ENCODE data around the gene ZNF785.
A peak's percentile ranks its signal among the peaks of the same experiment; 100 is the strongest.
"Not testable (repeated sequence)": the region's sequence is repeated elsewhere in the genome, so short reads cannot be mapped to it uniquely, and the experiment has no call there.

The ZNF785 gene

GRCh38 chr16:30539000-30539964, 46.2 kb downstream of the ZNF785 start:
- DNase-seq (ENCODE audit: extremely low read depth, low read depth): no peak
- no peak for TF ChIP-seq CTCF (IDR thresholded peaks at IDR 0.05; ENCODE audit: low read depth, low read length, missing control alignments)
- H3K4me3 ChIP-seq (replicated peaks; ENCODE audit: low read depth, low read length): no peak overlapping the region

- not testable (repeated sequence) for H3K4me3 ChIP-seq (replicated peaks; ENCODE audit: low read depth, low read length); DNase-seq (ENCODE audit: extremely low read depth, low read depth)
Measured at GRCh38 chr16:30536391-30537024, 49.0 kb downstream of the ZNF785 start.

GRCh38 chr16:30535777-30536190, 49.7 kb downstream of the ZNF785 start:
- TF ChIP-seq CTCF (IDR thresholded peaks at IDR 0.05; ENCODE audit: low read depth, low read length, missing control alignments): peak; percentile 60
- DNase-seq (ENCODE audit: extremely low read depth, low read depth): no peak
- peak overlapping the region; percentile 56 for H3K4me3 ChIP-seq (replicated peaks; ENCODE audit: low read depth, low read length)

- DNase-seq (ENCODE audit: extremely low read depth, low read depth): no peak
- TF ChIP-seq CTCF (IDR thresholded peaks at IDR 0.05; ENCODE audit: low read depth, low read length, missing control alignments): no peak
- H3K4me3 ChIP-seq (replicated peaks; ENCODE audit: low read depth, low read length): peak overlapping the region; percentile 56
Measured at GRCh38 chr16:30535106-30535776, 50.3 kb downstream of the ZNF785 start.

GRCh38 chr16:30534368-30535105, 51.0 kb downstream of the ZNF785 start, which contains the start of gene ZNF747:
ZNF747 (minus strand) TSS chr16:30534858; CDS start chr16:30534679, 179 bp downstream.
- no peak for DNase-seq (ENCODE audit: extremely low read depth, low read depth)
- TF ChIP-seq CTCF (IDR thresholded peaks at IDR 0.05; ENCODE audit: low read depth, low read length, missing control alignments): no peak
- H3K4me3 ChIP-seq (replicated peaks; ENCODE audit: low read depth, low read length): peak within 1 kb of the TSS; percentile 56

GRCh38 chr16:30533748-30534367, 51.6 kb downstream of the ZNF785 start:
- H3K4me3 ChIP-seq (replicated peaks; ENCODE audit: low read depth, low read length): peak overlapping the region; percentile 56
- TF ChIP-seq CTCF (IDR thresholded peaks at IDR 0.05; ENCODE audit: low read depth, low read length, missing control alignments): no peak
- no peak for DNase-seq (ENCODE audit: extremely low read depth, low read depth)

All from HFF-Myc (cell line).